GM21529 (cell line): ENCODE measurements around the gene C2CD2.
A peak's percentile ranks its signal among the peaks of the same experiment; 100 is the strongest.

Source experiments
- ATAC-seq: cut with Tn5 transposase; IDR thresholded peaks from one replicate; pipeline ENCODE4 v1.9.1; 2021; ENCODE audit not compliant: unreplicated experiment

C2CD2 gene

GRCh38 chr21:41869771-41870170 is 84.0 kb downstream of the C2CD2 start:
- no peak for ATAC-seq

DNA sequence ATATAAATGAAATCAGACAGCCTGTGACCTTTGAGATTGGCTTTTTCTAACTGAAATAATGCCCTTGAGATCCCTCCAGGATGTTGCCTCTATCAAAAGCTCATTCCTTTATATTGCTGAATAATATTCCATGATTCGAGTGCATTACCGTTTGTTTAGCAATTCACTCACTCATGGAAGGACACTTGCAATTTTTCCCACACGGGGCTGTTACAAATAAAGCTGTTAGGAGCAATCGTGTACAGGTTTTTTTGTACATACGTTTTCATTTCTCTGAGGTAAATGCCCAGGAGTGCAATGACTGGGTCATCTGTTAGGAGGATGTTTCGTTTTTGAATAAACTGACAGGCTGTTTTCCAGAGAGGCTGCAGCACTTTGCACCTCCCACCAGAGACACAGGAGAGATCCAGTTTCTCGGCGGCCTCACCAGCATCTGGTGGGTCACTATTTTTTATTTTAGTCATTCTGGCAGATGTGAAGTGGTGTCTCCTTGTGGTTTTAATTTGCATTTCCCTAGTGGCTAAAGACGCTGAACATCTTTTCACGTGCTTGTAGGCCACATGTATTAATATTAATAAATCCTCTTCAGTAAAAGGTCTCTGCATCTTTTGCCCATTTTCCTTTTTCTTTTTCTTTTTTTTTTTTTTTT is 85.6 kb downstream of the C2CD2 start:
- peak; percentile 45 for ATAC-seq

- ATAC-seq, result no peak
These were observed 86.5 kb downstream of the C2CD2 start for GRCh38 chr21:41867313-41867712.

GRCh38 chr21:41866274-41866809 is 87.5 kb downstream of the C2CD2 start:
- no peak for ATAC-seq

GRCh38 chr21:41865002-41865777 is 88.6 kb downstream of the C2CD2 start:
- peak; percentile 60 for ATAC-seq

DNA sequence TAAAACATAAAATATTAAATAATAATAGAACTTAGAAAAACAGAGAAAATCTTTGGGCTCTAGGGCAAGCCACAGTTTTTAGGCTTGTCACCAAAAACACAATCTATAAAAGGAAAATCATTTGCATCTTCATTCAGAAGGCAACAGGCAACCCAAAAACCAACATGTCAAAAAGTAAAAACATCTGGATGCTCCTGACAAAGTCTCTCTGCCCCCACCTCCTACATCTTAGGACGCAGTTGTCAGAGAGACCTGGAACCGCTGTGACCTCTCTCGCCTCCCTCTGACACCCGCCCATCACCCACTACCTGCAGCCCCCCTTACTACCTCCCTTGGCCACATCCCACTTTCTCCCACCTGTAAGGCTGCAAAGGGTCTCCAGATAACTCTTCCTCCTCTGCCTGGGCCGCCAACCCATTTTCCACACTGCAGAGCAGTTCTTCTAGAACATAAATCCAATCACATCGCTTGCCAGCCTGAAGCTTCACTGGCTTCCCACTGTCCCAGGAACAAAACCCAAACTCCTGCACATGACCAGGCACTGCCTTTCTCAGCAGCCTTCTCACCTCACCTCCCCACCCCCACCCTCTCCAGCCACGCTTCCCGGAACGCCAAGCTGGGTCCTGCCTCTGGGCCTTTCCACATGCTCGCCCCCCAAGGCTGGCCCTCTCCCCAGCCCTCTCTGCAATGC is 89.4 kb downstream of the C2CD2 start:
- ATAC-seq, result no peak

GRCh38 chr21:41863439-41863740 is 90.4 kb downstream of the C2CD2 start:
- no peak for ATAC-seq

DNA sequence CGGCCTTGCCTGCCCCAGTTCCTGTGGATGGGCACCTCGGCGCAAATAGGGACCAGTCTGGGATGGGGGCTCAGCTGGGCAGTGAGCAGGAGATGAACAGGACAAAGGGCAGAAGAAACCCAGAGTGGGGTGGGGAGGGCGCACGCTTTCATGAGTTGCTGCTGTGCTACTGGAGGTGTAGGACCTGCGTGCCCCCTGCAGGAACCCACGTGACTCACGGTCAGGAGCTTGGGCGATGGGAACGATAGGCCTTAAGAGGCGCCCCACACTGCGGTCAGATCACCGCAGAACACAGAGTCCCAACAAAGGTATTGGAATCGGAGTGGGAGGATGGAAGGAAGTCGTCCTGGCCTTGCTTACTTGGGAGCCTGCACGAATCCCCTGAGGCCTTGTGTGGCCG is 91.8 kb downstream of the C2CD2 start:
- no peak for ATAC-seq

DNA sequence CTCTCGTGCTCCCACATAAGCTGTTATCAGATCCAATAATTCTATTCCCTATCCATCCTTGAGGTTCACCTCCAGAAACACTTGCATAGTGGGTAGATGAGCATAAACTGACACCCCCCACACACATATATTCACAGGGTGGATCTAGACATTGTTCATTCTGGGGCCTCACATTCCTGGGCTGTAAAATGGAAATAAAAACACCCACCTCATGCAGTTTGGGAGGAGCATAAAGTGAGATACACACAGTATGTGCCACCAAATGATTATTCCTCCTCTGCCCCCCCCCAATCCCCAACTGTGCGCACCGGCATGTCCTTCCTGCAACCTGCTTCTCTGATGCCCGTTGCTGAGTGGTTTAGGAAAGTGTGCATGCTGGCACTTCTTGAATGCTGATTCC is 92.6 kb downstream of the C2CD2 start:
- no peak for ATAC-seq

DNA sequence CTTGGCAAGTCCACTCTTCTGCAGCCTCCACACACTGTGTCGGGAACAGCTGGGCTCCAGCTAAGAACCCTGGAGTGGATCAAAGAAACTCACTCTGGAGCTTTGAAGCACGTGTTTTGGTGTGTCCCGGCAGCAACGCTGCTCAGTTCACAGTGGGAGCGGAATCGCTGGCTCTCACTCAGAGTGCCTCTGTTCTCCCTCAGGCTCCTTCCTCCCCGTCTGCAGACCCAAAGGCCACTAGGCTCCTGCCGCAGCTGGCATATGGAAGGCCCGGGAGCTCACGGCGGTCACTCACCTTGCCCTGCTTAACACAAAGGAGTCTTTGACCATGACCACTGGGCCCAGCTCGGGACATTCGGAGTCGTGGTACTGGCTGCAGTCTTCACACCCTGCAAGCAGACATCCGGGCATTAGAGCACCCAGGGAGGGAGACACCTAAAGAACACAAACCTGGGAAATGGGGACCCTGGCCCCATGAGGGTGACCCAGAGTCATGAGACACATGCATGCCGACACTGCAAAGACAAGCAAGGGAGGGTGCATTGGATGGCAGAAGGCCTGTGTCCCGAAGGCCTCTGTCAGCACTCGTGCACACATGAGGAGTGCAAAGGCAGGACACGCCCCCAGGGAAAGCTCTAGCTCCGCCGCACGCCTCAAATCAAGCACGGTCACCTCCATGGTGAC is 94.4 kb downstream of the C2CD2 start:
- ATAC-seq, result no peak

DNA sequence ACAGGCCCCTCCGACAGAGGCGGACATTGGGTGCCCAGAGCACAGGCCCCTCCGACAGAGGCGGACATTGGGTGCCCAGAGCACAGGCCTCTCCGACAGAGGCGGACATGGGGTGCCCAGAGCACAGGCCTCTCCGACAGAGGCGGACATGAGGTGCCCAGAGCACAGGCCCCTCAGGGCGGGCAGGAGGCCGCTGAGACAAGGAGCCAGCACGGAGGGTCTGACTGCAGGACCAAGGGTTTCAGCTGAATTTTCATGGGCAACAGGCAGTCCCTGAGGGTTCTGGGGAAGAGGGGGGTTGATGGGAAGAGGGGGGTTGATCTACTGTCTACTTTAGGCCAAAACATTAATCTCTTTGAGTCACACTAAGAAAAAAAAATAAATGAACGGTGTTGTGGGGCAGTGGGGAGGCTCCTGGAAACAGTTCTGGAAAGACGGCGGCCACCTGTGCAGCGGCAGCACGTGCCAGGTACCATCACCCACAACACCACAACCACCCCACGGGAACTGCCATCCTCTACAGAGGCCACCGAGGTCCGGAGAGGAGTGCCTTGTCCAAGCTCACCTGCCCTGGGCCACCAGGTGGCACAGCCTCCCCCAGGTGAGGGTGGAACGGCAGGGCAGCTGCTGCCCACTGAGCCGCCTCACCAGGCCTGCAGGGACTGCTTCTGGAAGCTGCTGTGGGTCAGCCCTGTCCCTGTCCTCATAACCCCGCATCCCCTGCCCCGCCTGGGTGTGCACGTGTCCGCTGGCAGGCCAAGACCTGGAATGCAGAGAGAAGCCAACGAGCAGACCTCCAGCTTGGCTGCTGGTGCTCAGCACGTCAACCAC is 95.1 kb downstream of the C2CD2 start:
- no peak for ATAC-seq

DNA sequence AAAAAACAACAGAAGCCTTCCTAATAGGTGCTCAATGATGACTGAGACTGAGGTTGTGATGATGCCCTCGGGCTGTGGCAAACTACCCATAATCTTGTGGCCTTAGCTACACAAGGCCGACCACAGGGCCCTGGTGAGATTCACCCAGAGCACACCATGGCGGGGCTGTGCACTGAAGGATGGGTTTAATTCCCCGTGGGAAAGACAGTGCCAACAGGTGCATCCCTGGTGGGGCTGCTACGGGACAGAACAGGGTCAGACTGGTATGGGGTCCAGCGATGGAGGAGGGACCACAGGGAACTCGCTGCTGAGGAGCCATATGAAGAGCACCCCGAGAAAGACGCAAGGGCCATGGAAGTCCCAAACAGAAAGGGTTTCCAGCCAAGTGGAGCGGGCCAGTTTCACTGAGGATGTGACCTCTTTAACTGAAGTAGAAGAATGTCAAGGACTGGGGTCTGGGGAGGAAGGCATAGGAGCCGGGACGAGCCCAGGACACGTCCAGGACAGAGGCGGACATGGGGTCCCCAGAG is 96.0 kb downstream of the C2CD2 start:
- ATAC-seq, result no peak

- ATAC-seq, result no peak
These were observed 97.2 kb downstream of the C2CD2 start for GRCh38 chr21:41856572-41856971.

DNA sequence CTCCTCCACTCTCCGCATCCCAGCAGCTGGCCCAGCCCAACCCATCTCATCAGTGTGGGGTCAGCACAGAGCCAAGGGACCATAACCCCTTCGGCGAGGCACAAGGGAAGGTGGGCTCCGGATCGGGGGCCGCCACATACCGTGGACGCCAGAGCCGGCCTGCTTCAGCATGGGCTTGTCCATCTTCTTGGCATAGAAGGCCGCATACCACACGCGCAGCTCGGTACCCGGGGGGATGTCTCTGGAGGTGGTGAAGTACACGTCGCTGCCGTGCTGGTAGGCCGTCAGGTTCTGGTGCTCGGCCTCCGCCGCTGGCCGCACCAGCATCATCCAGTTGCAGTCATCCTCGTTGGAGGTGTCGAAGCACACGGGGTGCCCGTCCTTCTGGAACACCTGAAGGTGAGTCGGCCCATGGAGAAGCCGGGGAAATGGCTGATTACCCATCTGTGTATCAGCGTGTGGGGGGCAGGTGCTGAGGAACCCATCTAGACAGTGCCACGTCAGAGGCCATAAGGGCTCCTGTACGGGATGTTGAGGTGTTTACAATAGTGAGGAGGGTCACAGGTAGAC is 99.3 kb downstream of the C2CD2 start:
- ATAC-seq, result no peak

GRCh38 chr21:41852929-41853320 is 100.9 kb downstream of the C2CD2 start:
- no peak for ATAC-seq

DNA sequence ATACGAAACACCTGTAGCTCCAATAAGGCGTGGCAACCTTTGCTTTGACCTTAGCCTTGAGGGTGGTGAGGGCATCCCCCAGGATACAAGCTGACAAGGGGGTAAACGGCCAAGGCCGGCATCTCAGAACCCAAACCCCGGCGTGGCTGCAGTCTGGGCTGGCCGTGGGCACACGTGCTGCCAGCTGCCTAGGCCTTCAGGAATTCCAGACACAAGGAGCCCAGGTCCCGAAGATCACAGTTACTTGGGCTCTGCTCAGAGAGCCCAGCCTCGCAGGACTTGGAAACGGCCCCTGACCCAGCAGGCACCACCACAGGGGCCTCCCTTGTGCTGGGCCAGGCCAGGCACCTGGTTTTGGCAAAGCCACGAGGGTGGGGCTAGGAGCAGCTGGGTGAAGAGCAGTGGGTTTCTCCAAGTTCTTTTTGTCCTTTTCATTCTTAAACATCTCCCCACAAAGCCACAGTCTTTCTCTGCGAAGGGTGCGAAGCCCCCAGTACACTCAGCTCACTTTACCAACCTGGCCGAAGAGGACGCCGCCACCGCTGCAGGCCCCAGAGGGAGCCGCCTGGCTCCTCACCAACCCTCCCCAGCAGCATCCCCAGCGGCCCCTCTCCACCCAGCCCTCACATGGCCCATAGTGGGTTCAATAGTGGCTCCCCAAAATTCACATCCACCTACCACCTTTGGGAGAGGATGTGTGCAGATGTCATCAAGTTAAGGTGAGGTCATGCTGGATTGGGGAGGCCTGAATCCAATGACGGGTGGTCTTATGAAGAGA is 101.5 kb downstream of the C2CD2 start:
- no peak for ATAC-seq

DNA sequence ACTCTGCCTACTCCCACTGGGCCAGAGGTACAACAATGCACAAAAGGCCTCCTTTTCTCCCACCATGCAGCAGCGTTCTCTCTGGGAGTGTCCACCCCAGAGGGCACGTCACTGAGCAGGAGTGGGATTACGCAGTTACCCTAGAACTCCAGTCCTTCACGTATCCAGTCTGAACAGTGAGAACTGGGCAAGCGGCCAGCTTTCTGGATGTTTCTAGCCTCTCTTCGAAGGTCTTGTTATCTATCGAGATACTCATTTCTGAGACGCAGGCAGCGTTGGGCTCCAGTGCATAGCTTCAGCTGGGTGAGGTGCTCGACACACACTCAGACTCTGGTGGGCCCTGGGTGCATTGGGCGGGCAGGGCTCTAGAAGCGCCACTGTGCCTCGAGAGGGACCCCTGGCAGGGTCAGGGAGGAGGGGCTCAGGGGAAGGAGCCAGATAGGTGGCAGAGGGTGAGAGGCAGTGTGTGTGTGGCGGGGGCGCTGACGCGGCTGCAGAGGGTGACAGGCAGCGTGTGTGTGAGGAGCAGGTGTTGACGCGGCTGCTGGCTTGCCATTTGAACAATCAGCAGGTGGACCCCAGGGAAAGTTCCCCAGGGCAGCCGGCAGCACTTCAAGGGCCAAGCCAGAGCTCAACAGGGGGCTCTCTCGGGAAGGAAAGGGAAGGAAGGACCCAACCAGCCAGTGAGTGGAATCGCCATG is 102.6 kb downstream of the C2CD2 start:
- ATAC-seq, result no peak

GRCh38 chr21:41850085-41850484 is 103.7 kb downstream of the C2CD2 start:
- ATAC-seq, result no peak
